Cortex of kidney (tissue), 1 donor: ENCODE measurements around the gene NOTCH1.

Experiments
- DNase-seq: peaks from one replicate; lab custom pipeline; 2025; lab: John Stamatoyannopoulos, UW

NOTCH1 gene

DNA sequence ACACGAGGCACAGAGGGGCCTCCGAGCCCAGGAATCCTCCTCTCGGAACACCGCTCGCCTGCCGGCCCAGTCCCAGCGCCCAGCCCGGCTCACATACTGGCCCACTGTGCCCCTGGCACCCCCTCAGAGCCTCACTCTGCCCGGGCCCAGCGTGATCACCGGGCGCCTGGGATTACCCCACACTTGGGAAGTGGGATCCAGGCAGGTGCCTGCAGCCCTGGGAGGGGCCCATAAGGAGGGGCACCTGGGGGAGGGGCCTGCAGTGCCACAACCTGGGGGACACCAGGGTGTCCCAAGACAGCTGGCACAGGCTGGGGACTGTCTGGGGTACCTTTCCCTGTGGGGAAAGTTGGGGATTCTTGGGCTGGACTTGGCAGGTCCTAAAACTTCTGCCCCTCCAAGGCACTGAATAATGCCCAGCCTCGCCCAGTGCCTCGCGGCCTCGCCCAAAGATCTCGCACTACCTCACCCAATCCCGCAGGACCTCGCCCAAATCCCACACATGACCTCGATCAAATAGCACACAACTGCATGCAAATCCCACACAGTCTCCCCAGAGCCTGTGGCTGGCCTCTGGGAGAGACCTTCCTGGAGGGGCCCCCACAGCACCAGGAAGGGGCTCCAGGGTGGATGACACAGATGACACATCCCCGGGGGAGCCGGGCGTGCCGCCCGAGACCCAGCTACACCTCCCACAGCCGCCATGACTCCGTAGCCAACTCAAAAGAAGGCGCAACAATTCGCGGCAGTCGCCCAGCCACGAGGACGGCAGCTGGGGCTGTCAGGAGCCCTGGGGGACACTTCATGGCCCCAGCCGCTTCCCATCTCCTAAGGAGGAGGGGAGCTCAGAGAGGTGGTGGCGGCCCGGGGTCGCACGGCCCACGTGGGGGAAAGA, 13.7 kb downstream of the NOTCH1 start:
- DNase-seq = no peak

- no peak for DNase-seq
Measured at GRCh38 chr9:136531186-136531903, 14.5 kb downstream of the NOTCH1 start.

GRCh38 chr9:136530461-136531089, 15.3 kb downstream of the NOTCH1 start:
- DNase-seq = no peak

DNA sequence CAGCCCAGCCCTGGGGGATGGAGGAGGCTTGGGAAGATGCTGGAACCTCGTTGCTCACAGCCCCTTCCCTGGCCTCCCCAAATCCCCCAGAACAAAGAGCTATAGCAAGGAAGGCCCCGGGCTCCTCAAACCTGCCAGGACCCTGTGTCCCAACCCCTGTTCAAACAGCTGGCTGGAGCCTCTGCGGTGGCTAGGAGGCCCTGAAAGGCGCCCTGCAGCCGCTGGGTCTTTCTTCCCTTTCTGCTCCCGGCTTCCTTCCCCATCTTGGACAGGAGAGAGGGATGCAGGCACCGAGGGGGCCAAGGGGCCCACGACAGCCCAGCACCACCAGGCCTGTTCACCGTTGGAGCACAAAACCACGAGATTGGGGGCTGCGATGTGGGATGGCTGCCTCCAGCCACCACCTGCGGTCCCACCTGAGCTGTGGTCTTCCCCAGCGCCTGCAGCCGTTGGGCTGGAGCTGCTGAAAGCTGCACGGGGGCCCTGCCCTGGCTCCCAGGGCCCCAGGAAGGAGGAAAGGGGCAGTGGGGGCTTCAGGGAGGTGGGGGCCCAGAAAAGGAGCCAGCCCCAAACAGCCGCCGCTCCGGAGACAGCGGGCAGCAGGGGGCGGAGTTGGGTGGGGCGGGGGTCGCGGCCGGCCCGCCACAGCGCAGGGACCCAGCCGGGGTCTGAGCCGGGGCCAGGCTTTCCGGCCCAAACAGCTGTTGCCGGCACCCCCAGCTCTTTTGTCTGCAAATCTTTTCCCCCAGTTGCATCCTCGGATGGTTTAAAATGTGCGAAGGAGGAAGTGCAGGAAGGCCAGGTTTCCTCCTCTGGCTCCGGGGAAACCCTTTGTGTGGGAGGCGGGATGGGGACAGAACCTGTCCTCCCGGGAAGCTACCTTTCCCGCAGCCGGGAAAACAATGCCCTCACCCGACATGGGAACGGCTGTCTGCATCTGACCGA, 16.1 kb downstream of the NOTCH1 start:
- DNase-seq = no peak

GRCh38 chr9:136528716-136529341, 17.0 kb downstream of the NOTCH1 start:
- no peak for DNase-seq

DNA sequence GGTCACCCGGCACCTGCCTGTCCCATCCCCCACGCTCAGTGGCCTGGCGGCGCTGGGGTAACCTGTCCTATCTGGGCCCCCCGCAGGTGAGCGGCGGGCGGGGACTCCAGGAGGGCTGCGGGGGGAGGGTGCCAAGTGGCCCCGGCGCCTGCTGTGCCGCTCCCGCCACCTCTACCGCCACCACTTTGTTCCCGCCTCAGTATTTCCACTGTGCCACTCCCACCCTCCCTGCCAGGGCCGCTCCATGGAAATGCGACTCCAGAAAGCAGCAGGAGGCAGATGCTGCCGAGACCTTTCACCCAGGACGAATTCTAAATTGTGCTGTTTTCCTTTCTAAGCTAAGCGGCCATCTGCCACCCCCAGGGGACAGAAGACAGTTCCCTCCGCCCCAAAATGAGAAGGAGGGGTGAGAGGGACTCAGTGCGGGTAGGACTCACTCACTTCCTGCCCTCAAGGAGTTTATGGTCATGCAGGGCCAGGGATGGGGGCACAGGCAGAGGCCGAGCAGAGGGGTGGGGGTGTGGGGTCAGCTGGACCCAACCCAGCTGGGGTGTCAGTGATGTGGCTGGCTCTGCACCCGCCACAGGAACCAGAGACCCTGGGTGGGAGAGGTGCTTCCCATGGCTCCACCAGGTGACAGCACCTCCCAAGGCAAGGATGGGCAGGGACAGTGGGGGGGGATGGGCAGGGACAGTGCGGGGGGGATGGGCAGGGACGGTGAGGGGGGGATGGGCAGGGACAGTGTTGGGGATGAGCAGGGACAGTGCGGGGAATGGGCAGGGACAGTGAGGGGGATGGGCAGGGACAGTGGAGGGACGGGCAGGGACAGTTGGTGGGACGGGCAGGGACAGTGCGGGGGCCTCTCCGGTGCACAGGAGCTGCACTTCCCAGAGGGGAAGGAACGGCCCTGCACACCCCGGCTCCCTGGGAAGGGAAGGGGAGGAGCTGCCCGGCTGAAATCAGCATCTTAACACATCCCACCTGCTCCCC, 17.8 kb downstream of the NOTCH1 start:
- no peak for DNase-seq

DNA sequence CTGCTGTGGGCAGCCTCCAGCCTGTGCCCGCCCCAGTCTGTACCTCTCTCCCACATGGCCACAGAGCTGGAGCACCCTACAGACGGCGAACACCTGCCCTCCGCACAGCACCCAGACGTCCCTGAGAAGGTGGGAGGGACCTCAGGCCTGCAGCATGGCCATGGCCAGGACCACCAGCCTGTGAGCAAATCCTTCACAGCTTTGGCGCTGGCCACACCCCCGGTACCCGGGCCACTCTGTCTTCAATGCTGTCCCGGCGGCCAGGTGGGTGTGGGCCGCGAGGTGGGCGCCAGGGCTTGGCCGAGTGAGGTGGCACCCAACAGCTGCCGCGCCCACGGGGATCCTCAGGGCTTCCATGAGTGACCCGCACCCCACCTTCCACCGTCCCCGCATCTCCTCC, 18.7 kb downstream of the NOTCH1 start:
- DNase-seq = no peak

- no peak for DNase-seq
Measured at GRCh38 chr9:136526625-136527066, 19.2 kb downstream of the NOTCH1 start.

- DNase-seq = no peak
Measured at GRCh38 chr9:136525841-136526499, 19.9 kb downstream of the NOTCH1 start.

GRCh38 chr9:136525207-136525606, 20.6 kb downstream of the NOTCH1 start:
- DNase-seq = no peak

DNA sequence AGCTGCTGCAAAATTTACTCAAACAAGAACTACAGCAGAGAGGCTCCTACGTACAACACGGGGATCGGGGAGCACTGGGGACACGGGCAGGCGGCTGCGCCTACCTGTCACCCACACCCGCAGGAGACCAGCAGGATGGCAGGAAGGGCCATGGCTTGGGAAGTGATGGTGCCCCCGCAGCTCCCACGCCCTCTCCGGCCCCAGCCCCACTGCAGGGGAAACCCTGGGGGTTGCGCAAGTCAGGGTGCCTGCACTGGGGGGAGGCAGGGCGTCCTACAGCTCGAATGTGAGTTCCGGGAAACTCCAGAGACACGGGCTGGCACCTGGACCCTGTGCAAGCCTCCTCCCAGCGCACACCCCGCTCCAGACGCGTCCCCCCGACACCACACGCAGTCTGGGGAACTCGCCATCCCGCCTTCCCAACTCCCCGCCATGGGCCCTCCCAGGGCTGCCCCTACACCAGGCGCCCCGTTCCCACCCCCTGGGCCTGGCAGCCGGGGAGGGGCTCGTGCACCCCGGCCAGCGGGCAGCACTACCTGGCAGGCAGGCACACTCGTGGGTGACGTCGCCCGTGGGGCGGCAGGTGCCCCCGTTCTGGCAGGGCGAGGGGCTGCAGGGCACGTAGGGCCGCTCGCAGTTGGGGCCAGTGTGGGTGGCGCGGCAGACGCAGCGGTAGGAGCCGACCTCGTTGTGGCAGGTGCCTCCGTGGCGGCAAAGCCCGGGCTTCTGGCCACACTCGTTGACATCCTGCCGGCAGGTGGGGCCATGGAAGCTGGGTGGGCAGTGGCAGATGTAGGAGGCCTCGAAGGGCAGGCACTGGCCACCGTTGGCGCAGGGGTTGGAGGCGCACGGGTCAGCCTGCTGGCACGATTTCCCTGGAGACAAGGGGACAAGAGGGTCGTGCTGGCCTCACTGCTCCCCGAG, 23.3 kb downstream of the NOTCH1 start:
- no peak for DNase-seq

DNA sequence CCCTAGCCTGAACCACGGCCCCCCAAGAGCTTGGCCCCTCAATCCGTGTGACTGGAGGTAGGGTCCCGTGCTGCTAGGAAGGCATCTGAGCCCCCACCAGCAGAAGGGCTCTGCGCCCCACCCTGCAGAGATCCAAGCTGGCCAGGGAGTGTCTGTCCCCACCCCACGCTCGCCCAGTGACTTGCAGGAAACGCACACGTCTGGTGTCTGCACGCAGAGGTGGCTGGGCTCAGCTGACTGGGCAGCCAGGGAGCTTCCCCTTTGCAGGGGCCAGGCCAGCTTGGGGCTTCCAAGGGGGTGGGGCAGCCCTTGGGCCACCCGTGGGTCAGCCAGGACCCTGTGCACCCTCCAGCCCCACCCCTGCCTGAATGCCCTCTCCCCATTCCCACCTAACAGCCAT, 24.3 kb downstream of the NOTCH1 start:
- DNase-seq = no peak

GRCh38 chr9:136520053-136520540, 25.8 kb downstream of the NOTCH1 start:
- no peak for DNase-seq

GRCh38 chr9:136519263-136520052, 26.4 kb downstream of the NOTCH1 start:
- DNase-seq = no peak

GRCh38 chr9:136518623-136519022, 27.2 kb downstream of the NOTCH1 start:
- no peak for DNase-seq

- DNase-seq = no peak
Measured at GRCh38 chr9:136517950-136518349, 27.9 kb downstream of the NOTCH1 start.
